HG02970 (cell line): Measurements from ENCODE around the gene UBL4A.
"Not testable (repeated sequence)": the region's sequence is repeated elsewhere in the genome, so short reads cannot be mapped to it uniquely, and the experiment has no call there.

Source experiments
- ATAC-seq: cut with Tn5 transposase; IDR thresholded peaks from one replicate; pipeline ENCODE4 v1.9.1; 2021; ENCODE audit warnings: mild to moderate bottlenecking, moderate library complexity, moderate number of reproducible peaks; ENCODE audit not compliant: unreplicated experiment, low FRiP score

UBL4A gene

GRCh38 chrX:154509455-154509854, 23.0 kb upstream of the UBL4A start:
- no peak for ATAC-seq

- no peak for ATAC-seq
Measured at GRCh38 chrX:154508384-154508745, 21.9 kb upstream of the UBL4A start.

- ATAC-seq: no peak
Measured at GRCh38 chrX:154507673-154508383, 21.4 kb upstream of the UBL4A start.

- ATAC-seq: no peak
Measured at GRCh38 chrX:154506483-154507332, 20.3 kb upstream of the UBL4A start.

GRCh38 chrX:154505734-154506133, 19.3 kb upstream of the UBL4A start:
- no peak for ATAC-seq

- ATAC-seq: no peak
Measured at GRCh38 chrX:154502989-154503388, 16.6 kb upstream of the UBL4A start.

GRCh38 chrX:154502098-154502497, 15.7 kb upstream of the UBL4A start:
- ATAC-seq: no peak

GRCh38 chrX:154501423-154501822, 15.0 kb upstream of the UBL4A start:
- not testable (repeated sequence) for ATAC-seq

- ATAC-seq: not testable (repeated sequence)
Measured at GRCh38 chrX:154496591-154497137, 10.2 kb upstream of the UBL4A start.

GRCh38 chrX:154495472-154495922, 9.1 kb upstream of the UBL4A start:
- ATAC-seq: no peak

GRCh38 chrX:154494715-154495114, 8.3 kb upstream of the UBL4A start:
- no peak for ATAC-seq

- peak; percentile 55 for ATAC-seq
Measured at GRCh38 chrX:154490414-154491083, 4.1 kb upstream of the UBL4A start, which contains the start of gene SLC10A3. Gene SLC10A3 (minus strand): TSS chrX:154490629. CDS start chrX:154488940, 1,689 bp downstream.

- peak; percentile 14 for ATAC-seq
Measured at GRCh38 chrX:154490021-154490413, 3.6 kb upstream of the UBL4A start.

GRCh38 chrX:154489182-154489581, 2.8 kb upstream of the UBL4A start:
- ATAC-seq: no peak

GRCh38 chrX:154488336-154489075, 2.1 kb upstream of the UBL4A start:
- ATAC-seq: no peak

GRCh38 chrX:154487518-154488290, 1.3 kb upstream of the UBL4A start:
- ATAC-seq: no peak

- ATAC-seq: no peak
Measured at GRCh38 chrX:154486052-154486395, 391 bp downstream of the UBL4A start.

- no peak for ATAC-seq
Measured at GRCh38 chrX:154485150-154486051, 1.0 kb downstream of the UBL4A start.
